IPS DF 4.7 (cell line): ENCODE measurements around the gene SLC52A1.
"Not testable (repeated sequence)": the region's sequence is repeated elsewhere in the genome, so short reads cannot be mapped to it uniquely, and the experiment has no call there.

Experiments
- DNase-seq: peaks from one replicate; pipeline ENCODE4 v3.0.0-alpha.2; 2013; ENCODE audit warnings: low spot score; ENCODE audit errors: extremely low read depth

The SLC52A1 gene

DNA sequence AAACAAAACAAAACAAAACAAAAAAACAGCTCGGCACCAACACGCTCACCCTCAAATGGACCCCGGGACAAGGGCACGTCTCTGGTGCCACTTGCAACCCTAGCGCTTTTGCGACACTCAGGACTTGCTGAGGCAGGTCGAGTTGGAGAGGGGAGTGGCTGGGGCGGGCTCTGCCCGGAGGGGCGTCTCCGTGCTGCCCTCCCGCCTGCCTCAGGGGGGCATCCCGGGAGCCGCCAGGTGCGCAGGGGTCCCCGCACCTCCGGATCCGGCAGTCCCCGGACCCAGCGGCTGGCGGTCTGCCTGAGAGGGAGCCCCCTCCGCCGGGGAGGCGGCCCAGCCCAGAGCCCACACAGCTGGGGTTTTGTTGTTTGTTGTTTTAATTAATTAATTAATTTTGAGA lies at the start of gene SLC52A1:
Gene SLC52A1, minus strand, starts transcription at position 112 of the 400 bp plus-strand sequence. CDS start 820 bp downstream, outside the sequence.
- DNase-seq: no peak

DNA sequence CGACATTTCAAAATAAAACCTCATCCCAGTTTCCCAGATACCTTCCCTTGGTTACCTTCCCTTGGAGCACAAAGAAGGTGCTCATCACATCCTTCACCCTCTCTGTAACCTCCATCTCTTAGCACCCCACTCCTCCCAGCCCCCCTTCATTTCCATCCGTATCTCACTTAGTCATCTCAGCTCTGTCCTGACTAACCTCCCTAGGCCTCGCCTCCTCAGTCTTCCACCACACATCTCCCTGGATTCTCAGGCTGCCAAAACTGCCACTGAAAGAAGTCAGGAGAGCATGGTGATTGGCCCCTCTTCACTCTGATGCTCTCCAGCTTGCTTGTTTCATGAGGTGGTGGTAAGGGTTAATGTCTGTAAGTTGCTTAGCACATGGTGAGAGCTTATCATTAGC lies 45.4 kb upstream of the SLC52A1 start:
- DNase-seq: no peak

DNA sequence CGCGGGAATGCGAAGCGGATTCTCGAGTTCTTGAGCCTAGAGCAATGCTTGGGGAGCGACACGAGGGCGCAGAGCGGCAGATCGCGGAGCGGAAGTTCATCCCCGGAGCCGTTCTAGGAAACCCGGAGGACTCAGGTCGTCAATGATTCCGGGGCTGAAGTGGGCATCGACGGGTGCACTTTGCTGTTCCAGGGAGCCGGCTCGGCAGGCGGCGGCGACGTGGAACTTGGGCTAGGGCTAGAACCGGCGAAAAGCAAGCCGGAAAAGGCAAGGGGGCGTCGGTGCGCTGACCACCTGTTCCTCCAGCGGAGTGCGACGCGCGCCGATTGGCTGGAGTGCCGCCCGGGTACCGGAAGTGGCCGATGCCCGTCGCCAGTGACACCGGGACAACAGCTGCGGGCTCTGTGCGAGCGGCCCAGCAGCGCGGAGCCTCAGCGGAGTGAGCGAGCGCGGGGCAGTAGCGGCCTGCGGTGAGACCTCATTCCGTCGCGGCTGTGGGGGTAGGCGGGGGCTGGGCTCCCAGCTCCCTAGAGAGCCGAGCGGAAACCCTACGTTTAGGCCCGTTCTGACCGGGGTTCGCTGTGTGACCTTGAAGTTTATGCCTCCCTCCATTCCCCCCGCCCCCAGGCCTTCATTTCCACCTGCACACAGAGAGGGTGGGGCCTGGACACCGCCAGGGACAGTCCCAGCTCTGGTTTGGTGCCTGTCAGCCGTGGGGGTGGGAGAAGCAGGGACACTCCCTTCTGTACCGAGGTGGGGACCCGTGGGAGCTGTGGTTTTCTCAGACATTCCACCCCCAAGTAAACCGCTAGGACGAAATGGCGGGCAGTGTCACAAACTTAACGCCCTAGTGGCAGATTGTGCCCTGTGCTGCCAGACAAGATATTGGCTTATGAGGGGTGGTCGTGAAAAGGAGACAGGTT lies 43.1 kb upstream of the SLC52A1 start, which contains the start of gene ZFP3:
Gene ZFP3, plus strand, starts transcription at position 362 of the 923 bp plus-strand sequence. CDS start 13,038 bp downstream, outside the sequence.
- DNase-seq: no peak

DNA sequence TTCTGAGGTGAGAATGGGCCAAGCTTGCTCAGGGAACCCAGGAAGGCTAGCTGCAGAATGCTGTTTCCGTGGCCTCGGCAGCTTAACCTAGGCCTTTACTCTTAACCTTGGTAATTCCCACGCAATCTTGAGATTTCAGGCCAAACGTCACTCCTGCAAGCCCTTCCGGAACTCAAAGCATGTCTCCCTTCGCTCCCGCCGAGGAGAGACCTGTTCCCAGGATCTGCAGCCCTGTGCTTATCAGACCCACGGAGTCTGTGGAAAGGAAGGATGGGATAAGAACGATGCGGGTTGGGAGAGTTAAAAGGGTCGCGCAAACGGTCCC lies 42.5 kb upstream of the SLC52A1 start:
- no peak for DNase-seq

DNA sequence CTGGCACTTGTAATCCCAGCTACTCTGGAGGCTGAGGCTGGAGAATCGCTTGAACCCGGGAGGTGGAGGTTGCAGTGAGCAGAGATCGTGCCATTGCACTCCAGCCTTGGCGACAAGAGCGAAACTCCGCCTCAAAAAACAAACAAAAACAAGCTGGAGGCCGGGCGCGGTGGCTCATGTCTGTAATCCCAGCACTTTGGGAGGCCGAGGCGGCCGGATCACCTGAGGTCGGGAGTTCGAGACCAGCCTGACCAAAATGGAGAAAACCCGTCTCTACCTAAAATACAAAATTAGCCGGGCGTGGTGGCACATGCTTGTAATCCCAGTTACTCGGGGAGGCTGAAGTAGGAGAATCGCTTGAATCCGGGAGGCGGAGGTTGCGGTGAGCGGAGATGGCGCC lies 42.0 kb upstream of the SLC52A1 start:
- DNase-seq: not testable (repeated sequence)

DNA sequence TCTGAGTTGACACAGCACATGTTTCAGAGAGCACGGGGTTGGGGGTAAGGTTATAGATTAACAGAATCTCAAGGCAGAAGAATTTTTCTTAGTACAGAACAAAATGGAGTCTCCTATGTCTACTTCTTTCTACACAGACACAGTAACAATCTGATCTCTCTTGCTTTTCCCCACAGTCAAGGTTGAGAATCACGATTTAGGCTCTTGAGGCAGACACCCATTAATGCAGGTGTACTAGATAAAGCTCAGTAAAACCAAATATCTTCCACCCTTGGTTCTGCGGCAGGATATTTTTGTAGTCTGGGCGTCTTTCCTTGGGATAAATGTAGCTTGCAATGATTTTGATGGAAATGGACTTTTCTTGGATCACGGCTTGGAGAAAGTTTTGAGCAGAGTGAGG lies 40.2 kb upstream of the SLC52A1 start:
- DNase-seq: not testable (repeated sequence)

DNA sequence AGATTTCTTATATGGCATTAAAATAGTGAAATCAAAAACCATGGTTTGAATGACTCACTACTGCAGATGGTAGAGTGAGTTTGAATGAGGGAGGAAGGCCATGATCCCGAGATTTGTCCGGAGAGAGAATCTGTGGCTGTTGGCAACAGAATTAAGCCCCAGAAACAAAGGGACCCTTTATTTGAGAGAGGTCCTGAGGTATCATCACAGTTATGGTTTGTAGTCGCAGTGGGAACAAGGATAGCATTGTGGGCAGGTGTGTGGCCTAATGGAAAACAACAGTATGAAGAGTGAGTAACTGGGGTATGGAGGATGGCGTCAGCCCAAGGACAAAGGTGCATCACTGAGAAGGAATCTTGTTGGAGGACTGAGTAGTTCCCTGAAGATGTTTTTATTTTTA lies 34.5 kb upstream of the SLC52A1 start:
- no peak for DNase-seq

DNA sequence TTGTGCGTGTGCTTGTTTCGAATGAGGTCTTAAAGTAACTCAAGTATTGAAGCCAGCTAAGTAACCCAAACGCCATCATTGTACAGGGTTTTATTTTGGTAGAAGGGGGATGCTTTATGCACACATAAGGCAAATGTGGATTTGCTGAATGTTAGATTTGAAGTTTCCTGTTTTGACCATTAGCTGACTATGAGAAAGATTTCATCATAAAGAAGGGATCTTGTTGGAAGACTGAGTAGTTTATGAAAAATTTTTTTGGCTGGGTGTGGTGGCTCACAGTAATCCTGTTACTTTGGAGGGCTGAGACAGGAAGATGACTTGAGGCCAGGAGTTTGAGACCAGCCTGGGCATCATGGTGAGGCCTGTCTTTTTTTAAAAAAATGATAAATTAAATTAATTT lies 33.0 kb upstream of the SLC52A1 start:
- no peak for DNase-seq

DNA sequence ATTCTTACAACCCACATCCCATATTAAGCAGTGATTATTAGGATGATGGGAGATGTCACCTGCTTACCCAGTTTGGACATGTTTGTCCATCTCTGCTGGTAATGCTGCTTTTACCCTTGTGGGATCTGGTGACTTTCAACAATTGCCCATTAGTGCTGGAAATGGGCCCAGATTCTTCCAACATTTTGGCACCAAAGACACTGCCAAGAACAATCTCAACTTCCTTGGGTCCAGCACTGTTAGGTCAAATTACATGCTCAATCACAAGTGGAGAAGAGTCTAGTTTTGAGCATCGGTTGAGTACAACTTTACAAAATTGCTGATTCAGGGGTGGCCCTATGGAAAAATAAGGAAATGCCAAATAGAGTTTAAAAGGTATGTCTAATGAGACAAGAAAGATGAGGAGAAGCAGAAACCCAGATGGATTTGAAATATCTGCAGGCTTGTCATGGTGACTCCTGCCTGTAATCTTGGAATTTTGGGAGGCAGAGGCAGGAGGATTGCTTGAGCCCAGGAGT lies 30.1 kb upstream of the SLC52A1 start:
- DNase-seq: no peak

DNA sequence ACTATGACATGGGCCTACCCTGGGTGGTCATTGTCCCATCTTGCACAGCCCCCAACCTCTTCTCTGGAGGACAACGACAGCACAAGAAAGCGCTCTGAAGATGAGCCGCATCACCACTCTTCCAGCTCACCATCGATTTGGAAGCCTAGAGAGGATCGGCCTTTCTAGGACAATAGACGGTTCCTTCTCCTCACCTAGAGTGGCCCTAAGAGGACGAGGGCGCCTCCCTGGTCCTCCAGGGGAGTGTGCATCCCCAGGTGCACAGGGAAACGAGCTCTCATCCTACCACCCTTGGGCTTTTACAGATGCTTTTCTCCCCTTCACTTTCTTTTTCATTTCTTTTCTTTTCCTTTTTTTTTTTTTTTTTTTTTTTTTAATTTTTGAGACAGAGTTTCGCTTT lies 20.3 kb upstream of the SLC52A1 start:
- no peak for DNase-seq

DNA sequence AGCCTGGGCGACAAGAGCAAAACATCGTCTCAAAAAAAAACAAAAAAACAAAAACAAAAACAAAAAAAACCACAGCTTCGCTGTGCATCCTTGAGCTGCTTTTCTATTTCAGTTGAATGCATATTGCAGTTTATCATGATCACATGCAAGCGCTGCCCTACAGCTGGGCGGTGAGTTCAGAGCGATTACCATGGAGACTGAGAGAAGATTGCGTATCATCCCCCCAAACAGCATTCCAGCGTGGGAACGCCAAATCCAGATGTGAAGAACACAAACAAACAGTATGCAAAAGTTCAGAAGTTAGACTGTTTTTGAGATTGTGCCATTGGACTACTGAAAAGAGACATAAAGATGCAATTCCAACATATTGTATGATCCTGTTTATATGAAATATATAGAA lies 15.1 kb upstream of the SLC52A1 start:
- no peak for DNase-seq

DNA sequence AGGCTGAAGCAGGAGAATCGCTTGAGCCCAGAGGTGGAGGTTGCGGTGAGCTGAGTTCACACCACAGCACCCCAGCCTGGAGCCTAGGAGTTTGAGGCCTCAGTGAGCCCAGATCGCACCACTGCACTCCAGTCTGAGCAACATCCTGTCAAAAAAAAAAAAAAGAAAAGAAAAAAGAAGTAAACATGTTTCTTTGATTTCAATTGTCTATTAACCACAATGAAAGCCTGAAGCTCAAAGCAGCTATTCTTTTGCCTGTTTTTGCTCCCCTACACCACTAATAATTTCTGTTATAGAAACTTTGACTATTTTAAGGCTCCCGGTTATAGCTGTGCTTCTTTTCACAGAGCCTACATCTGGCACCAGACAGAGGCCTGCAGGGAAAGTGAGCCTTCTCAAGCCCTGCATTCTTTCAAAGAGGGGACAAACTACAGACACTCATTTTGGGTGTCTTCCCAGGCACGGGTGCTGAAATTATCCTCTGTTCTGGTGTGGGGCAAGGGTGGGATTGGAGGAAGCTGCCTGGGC lies 14.2 kb upstream of the SLC52A1 start:
- DNase-seq: no peak

DNA sequence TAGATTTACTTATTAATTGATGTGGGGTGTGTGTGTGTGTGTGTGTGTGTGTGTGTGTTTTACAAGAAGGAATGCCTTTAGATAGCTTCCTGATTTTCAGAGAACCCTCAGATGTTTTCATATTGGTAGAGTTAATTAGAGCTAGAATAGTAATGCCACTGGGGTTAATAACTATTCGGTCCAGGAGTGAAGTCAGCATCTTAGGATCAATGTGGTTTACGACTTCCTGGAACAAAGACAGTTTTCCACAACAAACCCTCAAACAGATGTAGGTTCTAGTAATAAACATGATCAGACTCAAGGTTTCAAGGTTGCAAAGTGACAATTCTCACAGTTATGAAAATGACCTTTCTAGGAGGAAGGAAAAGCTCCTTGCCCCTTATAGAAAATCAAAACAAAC lies 12.2 kb upstream of the SLC52A1 start:
- DNase-seq: no peak

DNA sequence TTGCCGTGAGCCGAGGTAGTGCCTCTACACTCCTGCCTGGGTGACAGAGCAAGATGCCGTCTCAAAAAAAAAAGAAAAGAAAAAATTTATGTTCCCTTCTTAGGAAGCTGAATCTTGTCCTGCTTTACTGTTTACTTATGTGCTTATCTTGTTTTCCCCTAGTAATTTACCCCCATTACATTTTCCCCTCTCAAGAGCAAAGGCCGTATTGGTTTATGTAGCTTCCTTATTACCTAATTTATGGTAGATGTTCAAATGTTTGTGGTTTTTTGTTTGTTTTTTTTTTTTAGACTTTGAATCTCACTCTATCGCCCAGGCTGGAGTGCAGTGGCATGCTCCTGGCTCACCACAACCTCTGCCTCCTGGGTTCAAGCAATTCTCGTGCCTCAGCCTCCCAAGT lies 10.3 kb upstream of the SLC52A1 start:
- DNase-seq: no peak

DNA sequence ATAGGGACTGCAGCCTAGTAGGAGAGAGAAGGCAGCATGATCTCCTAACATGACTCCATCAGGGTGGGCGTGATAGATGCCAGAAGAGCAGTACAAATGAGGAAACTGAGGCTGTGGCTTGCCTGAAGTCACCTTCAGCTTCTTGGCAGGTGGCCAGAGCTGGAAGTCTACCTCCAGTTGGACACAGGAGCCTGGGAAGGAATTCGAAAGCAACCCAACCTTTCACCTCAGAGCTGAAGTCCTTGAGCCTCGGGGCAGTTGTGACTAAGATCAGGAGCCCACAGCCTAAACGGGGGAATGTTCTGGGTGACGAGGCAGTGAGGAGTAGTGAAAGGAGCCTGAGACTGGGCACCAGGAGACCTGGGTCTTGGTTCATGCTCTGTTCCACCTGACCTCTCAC lies 9.4 kb upstream of the SLC52A1 start:
- no peak for DNase-seq

DNA sequence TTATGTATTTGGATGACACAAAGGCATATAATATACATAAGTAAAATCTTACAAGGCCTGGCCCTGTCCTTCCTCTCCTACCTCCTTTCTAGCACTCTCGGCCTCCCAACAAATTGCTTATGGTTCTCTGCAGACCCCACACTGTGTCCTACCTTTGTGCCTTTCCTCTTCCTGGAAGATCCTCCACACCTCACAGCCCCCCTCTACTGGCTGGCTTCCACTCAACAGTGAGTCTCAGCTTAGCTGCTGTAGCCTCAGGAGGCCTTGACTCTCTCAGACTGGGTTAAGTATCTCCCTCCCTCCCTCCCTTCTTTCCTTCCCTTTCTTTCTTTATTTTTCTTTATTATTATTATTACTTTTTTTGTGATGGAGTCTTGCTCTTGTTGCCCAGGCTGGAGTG lies 8.3 kb upstream of the SLC52A1 start:
- DNase-seq: no peak

DNA sequence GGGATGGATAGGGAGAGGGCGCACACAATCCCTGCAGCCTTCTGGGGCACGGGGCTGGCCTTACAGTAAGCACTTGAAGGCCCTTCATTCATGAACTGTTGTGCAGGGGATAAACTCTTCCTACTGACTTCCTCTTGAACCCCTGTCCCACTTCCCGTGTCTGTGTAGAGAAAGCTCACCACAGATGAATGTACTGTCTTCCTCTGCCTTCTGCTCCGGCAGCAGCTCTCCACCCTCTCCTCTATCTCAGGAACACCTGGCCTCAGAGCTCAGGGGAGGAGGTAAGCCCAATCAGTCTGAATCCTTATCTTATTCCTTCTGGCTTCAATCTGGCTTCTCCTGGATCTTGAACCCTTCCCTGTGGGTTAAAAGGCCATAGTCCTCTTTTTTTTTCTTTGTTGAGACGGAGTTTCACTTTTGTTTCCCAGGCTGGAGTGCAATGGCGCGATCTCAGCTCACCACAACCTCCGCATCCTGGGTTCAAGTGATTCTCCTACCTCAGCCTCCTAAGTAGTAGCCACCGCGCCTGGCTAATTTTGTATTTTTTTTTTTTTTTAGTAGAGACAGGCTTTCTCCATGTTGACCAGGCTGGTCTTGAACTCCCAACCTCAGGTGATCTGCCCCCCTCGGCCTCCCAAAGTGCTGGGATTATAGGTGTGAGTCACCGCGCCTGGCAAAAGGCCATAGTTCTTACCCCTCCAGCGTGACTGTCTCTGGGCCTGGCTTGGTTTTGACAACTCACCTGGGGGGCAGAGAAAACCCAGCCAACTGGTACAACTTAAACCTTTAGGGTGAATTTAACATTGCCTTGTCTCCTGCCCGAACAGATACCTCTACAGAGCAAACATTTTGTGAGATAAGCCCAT lies 7.2 kb upstream of the SLC52A1 start:
- DNase-seq: no peak

DNA sequence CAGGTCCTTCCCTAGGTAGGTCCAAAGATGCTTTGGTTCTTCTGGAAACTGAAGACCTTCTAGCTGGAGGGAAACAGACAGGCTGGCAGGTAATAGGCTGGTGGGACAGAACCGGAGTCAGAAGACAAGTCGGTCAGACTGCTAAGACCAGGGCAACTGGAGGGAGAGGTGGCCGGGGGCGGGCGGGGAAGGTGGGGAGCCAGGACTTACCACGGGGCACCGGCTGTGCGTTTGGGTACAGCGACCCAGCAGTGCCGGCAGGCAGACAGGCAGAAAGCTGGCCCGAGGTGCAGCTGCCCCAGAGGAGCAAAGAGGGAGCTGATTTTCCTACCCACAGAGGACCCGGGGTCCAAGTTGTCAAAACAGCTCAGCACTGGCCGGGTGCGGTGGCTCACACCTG lies 575 bp downstream of the SLC52A1 start:
- DNase-seq: no peak

DNA sequence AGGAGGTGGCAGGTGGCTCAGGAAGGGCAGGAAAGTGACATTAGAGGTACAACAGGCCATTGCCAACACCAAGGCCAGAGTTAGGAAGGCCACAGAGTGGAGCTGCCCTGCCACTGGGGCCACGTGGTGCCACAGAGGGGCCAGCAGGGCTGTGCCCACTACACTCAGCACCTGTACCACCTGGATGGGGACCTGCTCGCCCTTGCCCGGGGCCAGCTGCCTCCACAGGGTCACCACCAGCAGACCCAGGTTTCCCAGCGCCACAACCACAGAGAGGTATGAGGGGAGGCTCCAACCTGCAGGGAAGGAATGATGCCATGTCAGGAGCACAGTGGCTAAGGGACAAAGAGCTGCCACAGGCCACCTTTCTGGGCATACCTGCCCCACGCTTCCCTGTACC lies 1.2 kb downstream of the SLC52A1 start:
- no peak for DNase-seq

DNA sequence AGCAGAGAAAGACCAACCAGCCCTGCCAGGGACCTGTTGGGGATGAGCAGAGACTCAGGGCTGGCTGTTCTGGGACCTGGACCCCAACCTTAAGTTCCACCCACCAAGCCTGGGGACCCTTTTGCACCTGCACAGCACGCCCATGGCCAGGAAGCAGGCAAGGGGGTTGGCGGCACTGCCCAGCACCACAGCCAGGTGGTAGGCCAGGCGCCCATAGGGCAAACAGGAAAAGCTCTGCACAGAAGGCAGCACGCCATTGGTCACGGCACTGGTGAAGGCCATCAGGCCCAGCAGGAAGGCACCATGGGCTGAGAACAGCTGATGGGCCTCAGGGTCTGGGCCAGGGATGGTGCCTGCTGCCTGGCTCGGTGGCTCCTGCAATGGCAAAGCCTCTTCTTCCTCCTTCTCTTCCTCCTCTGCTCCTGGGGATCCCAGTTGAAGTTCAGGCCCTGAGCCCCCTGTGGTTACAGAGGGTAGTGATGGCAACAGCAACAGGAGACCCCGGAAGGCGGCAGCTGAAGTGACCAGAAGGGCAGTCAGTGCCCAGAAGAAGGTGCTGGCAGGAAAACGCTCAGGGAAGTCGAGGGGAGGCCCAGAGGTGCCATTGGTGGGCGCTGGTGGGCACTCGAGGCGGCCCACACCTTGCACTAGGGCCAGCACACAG lies 1.7 kb downstream of the SLC52A1 start:
- no peak for DNase-seq

DNA sequence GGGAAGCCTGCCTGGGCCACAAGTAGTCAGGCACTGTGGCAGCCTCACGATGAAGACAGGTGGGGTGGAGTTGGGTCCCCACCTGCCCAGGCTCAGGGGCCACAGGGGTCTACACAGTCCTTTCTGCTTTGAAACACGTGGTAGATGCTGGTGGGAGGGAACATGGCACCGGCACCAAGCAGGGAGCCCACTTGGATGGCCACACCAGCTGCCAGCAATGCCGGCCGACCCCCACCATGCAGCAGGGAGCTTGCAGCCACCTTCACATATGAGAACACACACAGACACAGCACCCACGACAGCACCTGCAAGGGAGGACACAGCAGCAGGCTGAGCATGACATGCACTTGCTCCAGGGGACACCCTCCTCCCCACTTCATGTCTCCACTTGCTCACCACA lies 2.4 kb downstream of the SLC52A1 start:
- DNase-seq: no peak
